ENCODE measurements around the gene FADS2. TPM values are rescaled to one million over a fixed set of nuclear protein-coding genes. Genes with fewer than 3 reads are reported as not detected.

FADS2 gene
- total RNA-seq, 4 donors from 2014 or later = 5.4 to 24.8 (median 14.7) TPM

GRCh38 chr11:61797263-61797944 is 30.7 kb upstream of the FADS2 start:
- no peak for TF ChIP-seq CTCF (IDR thresholded peaks at IDR 0.05; ENCODE audit: low read depth)

- no peak for TF ChIP-seq CTCF (IDR thresholded peaks at IDR 0.05; ENCODE audit: low read depth)
Measured at GRCh38 chr11:61799665-61800284, 28.3 kb upstream of the FADS2 start.

- TF ChIP-seq CTCF (IDR thresholded peaks at IDR 0.05; ENCODE audit: low read depth) = no peak
Measured at GRCh38 chr11:61800331-61801281, 27.5 kb upstream of the FADS2 start.

- no peak for TF ChIP-seq CTCF (IDR thresholded peaks at IDR 0.05; ENCODE audit: low read depth)
Measured at GRCh38 chr11:61802605-61803004, 25.5 kb upstream of the FADS2 start.

- TF ChIP-seq CTCF (IDR thresholded peaks at IDR 0.05; ENCODE audit: low read depth) = no peak
Measured at GRCh38 chr11:61803889-61804647, 24.0 kb upstream of the FADS2 start.

- TF ChIP-seq CTCF (IDR thresholded peaks at IDR 0.05; ENCODE audit: low read depth) = no peak
Measured at GRCh38 chr11:61805146-61805545, 23.0 kb upstream of the FADS2 start.
